AG09319 (cell line): ENCODE measurements around the gene PLCL2.
"Not testable (repeated sequence)": the region's sequence is repeated elsewhere in the genome, so short reads cannot be mapped to it uniquely, and the experiment has no call there.

Experiments
- DNase-seq: peaks from one replicate; pipeline ENCODE4 v3.0.0-alpha.2; 2010; ENCODE audit warnings: low read depth; ENCODE audit errors: extremely low read depth
- CTCF ChIP-seq: IDR thresholded peaks from 2 replicates; pipeline ENCODE4 v1.5.1; 2011; ENCODE audit warnings: low read depth, mild to moderate bottlenecking, inconsistent platforms, low read length, moderate library complexity

Gene PLCL2

DNA sequence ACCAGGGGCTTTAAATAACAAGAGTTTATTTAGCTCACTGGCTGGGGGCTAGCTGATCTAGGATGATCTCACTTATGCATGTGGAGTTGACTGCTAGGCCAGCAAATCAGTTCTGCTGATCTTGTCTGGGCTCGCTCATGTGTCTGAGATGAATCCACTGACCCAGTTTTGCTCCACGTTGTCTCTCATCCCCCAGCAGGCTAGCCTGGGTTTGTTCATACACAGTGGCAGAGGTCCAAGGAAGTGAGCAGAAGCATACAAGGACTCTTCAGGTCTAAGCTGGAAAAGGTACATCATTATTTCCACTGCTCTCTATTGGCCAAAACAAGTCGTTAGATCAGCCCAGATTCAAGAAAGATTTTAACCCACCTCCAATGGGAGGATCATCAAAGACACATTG is 238.0 kb downstream of the PLCL2 start:
- no peak for TF ChIP-seq CTCF
- DNase-seq = no peak

DNA sequence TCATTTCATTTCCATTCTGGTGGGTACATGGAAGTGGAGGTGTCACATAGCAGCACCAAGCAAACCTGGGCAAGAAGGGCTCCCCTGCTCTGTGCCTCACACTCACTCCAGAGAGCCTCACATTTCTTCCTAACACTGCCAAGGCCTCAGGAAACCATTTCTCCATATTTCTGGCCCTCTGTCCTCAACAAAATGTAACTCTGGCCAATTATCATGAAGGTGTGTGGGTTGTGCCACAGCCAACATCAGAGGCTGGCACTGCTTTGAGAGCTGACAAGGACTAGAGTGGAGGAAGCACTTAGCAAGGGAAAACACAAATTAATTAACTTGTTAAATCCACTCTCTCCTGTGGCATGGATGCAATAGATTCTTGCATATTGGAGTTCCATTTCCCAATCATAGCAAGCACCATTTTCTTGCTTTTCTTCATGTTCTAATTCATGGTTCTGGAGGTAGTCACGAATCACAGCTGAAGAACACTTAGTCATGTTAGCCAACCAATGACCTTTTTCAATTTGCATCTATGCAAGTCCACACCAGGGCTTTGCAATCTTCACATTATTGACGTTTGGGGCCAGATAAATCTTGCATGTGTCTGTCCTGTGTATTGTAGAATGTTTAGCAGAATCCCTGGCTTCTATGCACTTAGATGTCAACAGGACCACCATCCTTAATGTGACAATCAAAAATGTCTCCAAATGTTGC is 241.1 kb downstream of the PLCL2 start:
- DNase-seq = no peak
- TF ChIP-seq CTCF = no peak

GRCh38 chr3:17128671-17129070 is 243.9 kb downstream of the PLCL2 start:
- DNase-seq = not testable (repeated sequence)

DNA sequence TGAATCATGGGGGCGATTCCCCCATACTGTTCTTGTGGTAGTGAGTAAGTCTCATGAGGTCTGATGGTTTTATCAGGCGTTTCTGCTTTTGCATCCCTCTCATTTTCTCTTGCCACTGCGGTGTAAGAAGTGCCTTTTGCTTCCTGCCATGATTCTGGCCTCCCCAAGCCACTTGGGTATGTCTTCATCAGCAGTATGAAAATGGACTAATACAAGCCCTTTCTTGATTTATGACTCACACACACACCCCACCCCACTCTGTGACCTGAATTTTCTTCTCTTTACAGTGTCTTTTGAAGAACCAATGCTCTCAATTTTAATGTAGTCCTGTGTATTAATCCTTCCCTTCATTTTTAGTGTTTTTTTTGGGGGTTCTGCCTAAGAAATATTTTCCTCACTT is 244.8 kb downstream of the PLCL2 start:
- no peak for TF ChIP-seq CTCF

GRCh38 chr3:17130956-17131355 is 246.2 kb downstream of the PLCL2 start:
- no peak for TF ChIP-seq CTCF
- no peak for DNase-seq

More for the DNA sequence above, 244.8 kb downstream of the PLCL2 start:
- no peak for DNase-seq

GRCh38 chr3:17132286-17133115 is 247.7 kb downstream of the PLCL2 start:
- no peak for TF ChIP-seq CTCF
- no peak for DNase-seq

- no peak for DNase-seq
- TF ChIP-seq CTCF = no peak
Observed at GRCh38 chr3:17133632-17134545, 249.1 kb downstream of the PLCL2 start.
